WTC11 (cell line): Measurements from ENCODE around the gene CNOT6. TPM values are rescaled to one million over a fixed set of nuclear protein-coding genes. Genes with fewer than 3 reads are reported as not detected.

Experiments
- ATAC-seq: fragments of 200-7000 bp; cut with Tn5 transposase; 2 replicates; pipeline ENCODE4 v1.10.0; 2021; ENCODE audit warnings: mild to moderate bottlenecking, moderate library complexity
- CTCF ChIA-PET: fragments of 300-600 bp; sonication (Branson Sonifier 250); formaldehyde crosslinking; loops from one replicate; lab custom pipeline; 2021; ENCODE audit warnings: antibody characterized with exemption; lab: Charles Lee
- POLR2A ChIA-PET: fragments of 350-600 bp; sonication (Branson Sonifier 250); formaldehyde crosslinking; loops from one replicate; lab custom pipeline; 2021; ENCODE audit warnings: antibody characterized with exemption; lab: Charles Lee
- DNase-seq: peaks from one replicate; pipeline ENCODE4 v3.0.0; 2021; ENCODE audit warnings: low spot score
- H3K27ac Mint-ChIP-seq: 2 replicates; pipeline ENCODE4 v1.8.0; 2021; ENCODE audit warnings: mixed read lengths
- H3K27me3 Mint-ChIP-seq: 2 replicates; pipeline ENCODE4 v1.8.0; 2021; ENCODE audit warnings: low read depth, mild to moderate bottlenecking, moderate library complexity, mixed read lengths
- H3K36me3 Mint-ChIP-seq: 2 replicates; pipeline ENCODE4 v1.8.0; 2021; ENCODE audit warnings: mixed read lengths
- H3K4me1 Mint-ChIP-seq: 2 replicates; pipeline ENCODE4 v1.8.0; 2022; ENCODE audit warnings: mixed read lengths
- H3K4me3 Mint-ChIP-seq: 2 replicates; pipeline ENCODE4 v1.8.0; 2021; ENCODE audit warnings: mild to moderate bottlenecking, moderate library complexity, mixed read lengths
- H3K9me3 Mint-ChIP-seq: 2 replicates; pipeline ENCODE4 v1.8.0; 2021; ENCODE audit warnings: mixed read lengths
- CREB1 ChIP-seq: sonication (generic); formaldehyde crosslinking; IDR thresholded peaks from 2 replicates; pipeline ENCODE4 v1.8.0; 2023; ENCODE audit warnings: mild to moderate bottlenecking, missing genetic modification reagents
- CREM ChIP-seq: sonication (generic); formaldehyde crosslinking; IDR thresholded peaks from 2 replicates; pipeline ENCODE4 v1.8.1; 2022; ENCODE audit warnings: mild to moderate bottlenecking, missing genetic modification reagents, moderate library complexity
- ELF4 ChIP-seq: sonication (generic); formaldehyde crosslinking; IDR thresholded peaks from 2 replicates; pipeline ENCODE4 v1.8.1; 2022; ENCODE audit warnings: low read depth, mild to moderate bottlenecking, moderate library complexity, missing genetic modification reagents
- PRRX2 ChIP-seq: fragments of 250-450 bp; sonication (Bioruptor Pico); IDR thresholded peaks from 2 replicates; pipeline ENCODE4 v1.8.0; 2021; ENCODE audit warnings: mild to moderate bottlenecking
- ZBTB21 ChIP-seq: sonication (generic); formaldehyde crosslinking; IDR thresholded peaks from 2 replicates; pipeline ENCODE4 v1.8.1; 2023; ENCODE audit warnings: mild to moderate bottlenecking, missing genetic modification reagents, borderline replicate concordance
- ZNF317 ChIP-seq: sonication (generic); formaldehyde crosslinking; IDR thresholded peaks from 2 replicates; pipeline ENCODE4 v1.8.1; 2023; ENCODE audit warnings: low read depth, mild to moderate bottlenecking, moderate library complexity, missing genetic modification reagents, borderline replicate concordance
- ZNF423 ChIP-seq: fragments of 250-450 bp; sonication (Bioruptor Pico); IDR thresholded peaks from 2 replicates; pipeline ENCODE4 v2.1.2; 2022; ENCODE audit warnings: mild to moderate bottlenecking, moderate library complexity
- ZNF671 ChIP-seq: fragments of 250-450 bp; sonication (Bioruptor Pico); IDR thresholded peaks from 2 replicates; pipeline ENCODE4 v1.8.0; 2021; ENCODE audit warnings: mild to moderate bottlenecking
- total RNA-seq: library from RNA; stranded (reverse); gene quantifications from 3 replicates; pipeline ENCODE4 v1.2.3, GENCODE V29; 2021
- TF ChIP-seq, protein P1 (sequence below): sonication (generic); formaldehyde crosslinking; IDR thresholded peaks from 2 replicates; pipeline ENCODE4 v1.8.1; 2022; ENCODE audit warnings: missing genetic modification reagents, borderline replicate concordance
- TF ChIP-seq, protein P2 (sequence below): fragments of 250-450 bp; sonication (Bioruptor Pico); IDR thresholded peaks from 2 replicates; pipeline ENCODE4 v1.9.0; 2021; ENCODE audit warnings: mild to moderate bottlenecking, borderline replicate concordance
- TF ChIP-seq, protein P3 (sequence below): sonication (generic); formaldehyde crosslinking; IDR thresholded peaks from 2 replicates; pipeline ENCODE4 v1.8.0; 2022; ENCODE audit warnings: mild to moderate bottlenecking, missing genetic modification reagents
- TF ChIP-seq, protein P4 (sequence below): sonication (generic); formaldehyde crosslinking; IDR thresholded peaks from 2 replicates; pipeline ENCODE4 v1.8.0; 2022; ENCODE audit warnings: mild to moderate bottlenecking, missing genetic modification reagents
- TF ChIP-seq, protein P5 (sequence below): sonication (generic); formaldehyde crosslinking; IDR thresholded peaks from 2 replicates; pipeline ENCODE4 v1.8.1; 2023; ENCODE audit warnings: mild to moderate bottlenecking, missing genetic modification reagents, borderline replicate concordance
- TF ChIP-seq, protein P6 (sequence below): sonication (generic); formaldehyde crosslinking; IDR thresholded peaks from 2 replicates; pipeline ENCODE4 v1.8.1; 2022; ENCODE audit warnings: low read depth, missing genetic modification reagents, borderline replicate concordance
- TF ChIP-seq, protein P7 (sequence below): sonication (generic); formaldehyde crosslinking; IDR thresholded peaks from 2 replicates; pipeline ENCODE4 v1.8.1; 2023; ENCODE audit warnings: mild to moderate bottlenecking, missing genetic modification reagents, moderate library complexity
- TF ChIP-seq, protein P8 (sequence below): sonication (generic); formaldehyde crosslinking; IDR thresholded peaks from 2 replicates; pipeline ENCODE4 v1.8.1; 2023; ENCODE audit warnings: mild to moderate bottlenecking, missing genetic modification reagents
- TF ChIP-seq, protein P9 (sequence below): fragments of 250-450 bp; sonication (Bioruptor Pico); conservative IDR thresholded peaks from 2 replicates; pipeline ENCODE4 v1.9.0; 2021; ENCODE audit warnings: mild to moderate bottlenecking

The CNOT6 gene
- total RNA-seq, 1 experiment from 2014 or later = 41.0 TPM

DNA sequence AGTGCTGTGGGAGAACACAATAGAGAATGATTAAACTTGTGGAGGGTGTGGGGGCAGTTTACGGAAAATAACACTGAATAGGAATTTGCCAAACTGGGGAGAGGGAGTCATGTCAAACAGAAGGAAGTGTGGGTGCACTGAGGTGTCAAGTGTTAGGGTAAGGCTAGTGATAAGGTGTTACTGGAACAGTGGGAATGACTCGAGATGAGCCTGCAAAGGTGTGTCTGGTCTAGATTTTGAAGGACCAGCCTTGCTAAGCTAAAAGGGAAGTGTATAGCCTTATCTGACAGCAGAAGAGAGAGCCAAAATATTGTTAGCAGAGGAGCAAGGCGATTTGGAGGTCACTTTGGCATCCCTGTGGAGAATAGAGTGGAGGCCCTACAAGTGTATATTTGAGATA lies 4.2 kb downstream of the CNOT6 start (continued):
- TF ChIP-seq, protein P1, sequence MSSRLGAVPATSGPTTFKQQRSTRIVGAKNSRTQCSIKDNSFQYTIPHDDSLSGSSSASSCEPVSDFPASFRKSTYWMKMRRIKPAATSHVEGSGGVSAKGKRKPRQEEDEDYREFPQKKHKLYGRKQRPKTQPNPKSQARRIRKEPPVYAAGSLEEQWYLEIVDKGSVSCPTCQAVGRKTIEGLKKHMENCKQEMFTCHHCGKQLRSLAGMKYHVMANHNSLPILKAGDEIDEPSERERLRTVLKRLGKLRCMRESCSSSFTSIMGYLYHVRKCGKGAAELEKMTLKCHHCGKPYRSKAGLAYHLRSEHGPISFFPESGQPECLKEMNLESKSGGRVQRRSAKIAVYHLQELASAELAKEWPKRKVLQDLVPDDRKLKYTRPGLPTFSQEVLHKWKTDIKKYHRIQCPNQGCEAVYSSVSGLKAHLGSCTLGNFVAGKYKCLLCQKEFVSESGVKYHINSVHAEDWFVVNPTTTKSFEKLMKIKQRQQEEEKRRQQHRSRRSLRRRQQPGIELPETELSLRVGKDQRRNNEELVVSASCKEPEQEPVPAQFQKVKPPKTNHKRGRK = no peak
- TF ChIP-seq ZNF671 (no peak), ZBTB21 (no peak)
- TF ChIP-seq, protein P2, sequence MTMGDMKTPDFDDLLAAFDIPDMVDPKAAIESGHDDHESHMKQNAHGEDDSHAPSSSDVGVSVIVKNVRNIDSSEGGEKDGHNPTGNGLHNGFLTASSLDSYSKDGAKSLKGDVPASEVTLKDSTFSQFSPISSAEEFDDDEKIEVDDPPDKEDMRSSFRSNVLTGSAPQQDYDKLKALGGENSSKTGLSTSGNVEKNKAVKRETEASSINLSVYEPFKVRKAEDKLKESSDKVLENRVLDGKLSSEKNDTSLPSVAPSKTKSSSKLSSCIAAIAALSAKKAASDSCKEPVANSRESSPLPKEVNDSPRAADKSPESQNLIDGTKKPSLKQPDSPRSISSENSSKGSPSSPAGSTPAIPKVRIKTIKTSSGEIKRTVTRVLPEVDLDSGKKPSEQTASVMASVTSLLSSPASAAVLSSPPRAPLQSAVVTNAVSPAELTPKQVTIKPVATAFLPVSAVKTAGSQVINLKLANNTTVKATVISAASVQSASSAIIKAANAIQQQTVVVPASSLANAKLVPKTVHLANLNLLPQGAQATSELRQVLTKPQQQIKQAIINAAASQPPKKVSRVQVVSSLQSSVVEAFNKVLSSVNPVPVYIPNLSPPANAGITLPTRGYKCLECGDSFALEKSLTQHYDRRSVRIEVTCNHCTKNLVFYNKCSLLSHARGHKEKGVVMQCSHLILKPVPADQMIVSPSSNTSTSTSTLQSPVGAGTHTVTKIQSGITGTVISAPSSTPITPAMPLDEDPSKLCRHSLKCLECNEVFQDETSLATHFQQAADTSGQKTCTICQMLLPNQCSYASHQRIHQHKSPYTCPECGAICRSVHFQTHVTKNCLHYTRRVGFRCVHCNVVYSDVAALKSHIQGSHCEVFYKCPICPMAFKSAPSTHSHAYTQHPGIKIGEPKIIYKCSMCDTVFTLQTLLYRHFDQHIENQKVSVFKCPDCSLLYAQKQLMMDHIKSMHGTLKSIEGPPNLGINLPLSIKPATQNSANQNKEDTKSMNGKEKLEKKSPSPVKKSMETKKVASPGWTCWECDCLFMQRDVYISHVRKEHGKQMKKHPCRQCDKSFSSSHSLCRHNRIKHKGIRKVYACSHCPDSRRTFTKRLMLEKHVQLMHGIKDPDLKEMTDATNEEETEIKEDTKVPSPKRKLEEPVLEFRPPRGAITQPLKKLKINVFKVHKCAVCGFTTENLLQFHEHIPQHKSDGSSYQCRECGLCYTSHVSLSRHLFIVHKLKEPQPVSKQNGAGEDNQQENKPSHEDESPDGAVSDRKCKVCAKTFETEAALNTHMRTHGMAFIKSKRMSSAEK (CRISPR knock-in tag) = no peak

DNA sequence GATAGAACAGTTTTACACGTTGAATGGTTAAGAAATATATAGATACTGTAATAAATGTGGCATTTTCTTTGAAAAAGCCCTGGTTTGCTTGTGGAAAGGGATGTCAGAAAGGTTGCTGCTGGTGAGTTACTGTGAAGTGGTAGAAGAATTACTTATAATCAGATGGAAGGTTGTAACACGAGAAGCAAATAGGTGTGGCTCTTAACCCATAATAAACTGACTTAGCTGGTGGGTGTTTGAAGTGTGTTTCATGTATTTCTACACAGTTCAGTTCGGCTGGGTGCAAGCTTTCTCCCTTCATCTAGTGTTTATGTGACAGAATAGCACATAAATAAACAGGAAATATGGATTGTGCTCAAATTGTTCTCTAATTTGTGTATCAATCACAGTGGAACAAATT lies 5.5 kb downstream of the CNOT6 start:
- no peak for ATAC-seq
- DNase-seq = no peak
- Mint-ChIP-seq H3K4me3 (no peak overlapping the region), H3K4me1 (peaks cover 26% of the 10 kb centered on the region), H3K36me3 (peaks cover 26% of the 10 kb centered on the region), H3K27ac (no peak overlapping the region), H3K27me3 (no peaks in the 10 kb centered on the region), H3K9me3 (no peaks in the 10 kb centered on the region)
- ChIA-PET POLR2A (no interaction called here), CTCF (interaction anchor here (1.0 kb wide), 1 partner anchor 16 kb away, joined by 3 read pairs; no protein-coding TSS in a partner anchor)
- TF ChIP-seq, protein P3, sequence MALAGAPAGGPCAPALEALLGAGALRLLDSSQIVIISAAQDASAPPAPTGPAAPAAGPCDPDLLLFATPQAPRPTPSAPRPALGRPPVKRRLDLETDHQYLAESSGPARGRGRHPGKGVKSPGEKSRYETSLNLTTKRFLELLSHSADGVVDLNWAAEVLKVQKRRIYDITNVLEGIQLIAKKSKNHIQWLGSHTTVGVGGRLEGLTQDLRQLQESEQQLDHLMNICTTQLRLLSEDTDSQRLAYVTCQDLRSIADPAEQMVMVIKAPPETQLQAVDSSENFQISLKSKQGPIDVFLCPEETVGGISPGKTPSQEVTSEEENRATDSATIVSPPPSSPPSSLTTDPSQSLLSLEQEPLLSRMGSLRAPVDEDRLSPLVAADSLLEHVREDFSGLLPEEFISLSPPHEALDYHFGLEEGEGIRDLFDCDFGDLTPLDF = no peak
- no peak for TF ChIP-seq PRRX2 (CRISPR knock-in tag)
- TF ChIP-seq ZNF317 (CRISPR knock-in tag) = no peak
- no peak for TF ChIP-seq CREB1 (CRISPR knock-in tag)
- TF ChIP-seq, protein P4, sequence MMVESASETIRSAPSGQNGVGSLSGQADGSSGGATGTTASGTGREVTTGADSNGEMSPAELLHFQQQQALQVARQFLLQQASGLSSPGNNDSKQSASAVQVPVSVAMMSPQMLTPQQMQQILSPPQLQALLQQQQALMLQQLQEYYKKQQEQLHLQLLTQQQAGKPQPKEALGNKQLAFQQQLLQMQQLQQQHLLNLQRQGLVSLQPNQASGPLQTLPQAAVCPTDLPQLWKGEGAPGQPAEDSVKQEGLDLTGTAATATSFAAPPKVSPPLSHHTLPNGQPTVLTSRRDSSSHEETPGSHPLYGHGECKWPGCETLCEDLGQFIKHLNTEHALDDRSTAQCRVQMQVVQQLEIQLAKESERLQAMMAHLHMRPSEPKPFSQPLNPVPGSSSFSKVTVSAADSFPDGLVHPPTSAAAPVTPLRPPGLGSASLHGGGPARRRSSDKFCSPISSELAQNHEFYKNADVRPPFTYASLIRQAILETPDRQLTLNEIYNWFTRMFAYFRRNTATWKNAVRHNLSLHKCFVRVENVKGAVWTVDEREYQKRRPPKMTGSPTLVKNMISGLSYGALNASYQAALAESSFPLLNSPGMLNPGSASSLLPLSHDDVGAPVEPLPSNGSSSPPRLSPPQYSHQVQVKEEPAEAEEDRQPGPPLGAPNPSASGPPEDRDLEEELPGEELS (CRISPR knock-in tag) = no peak
- TF ChIP-seq, protein P5, sequence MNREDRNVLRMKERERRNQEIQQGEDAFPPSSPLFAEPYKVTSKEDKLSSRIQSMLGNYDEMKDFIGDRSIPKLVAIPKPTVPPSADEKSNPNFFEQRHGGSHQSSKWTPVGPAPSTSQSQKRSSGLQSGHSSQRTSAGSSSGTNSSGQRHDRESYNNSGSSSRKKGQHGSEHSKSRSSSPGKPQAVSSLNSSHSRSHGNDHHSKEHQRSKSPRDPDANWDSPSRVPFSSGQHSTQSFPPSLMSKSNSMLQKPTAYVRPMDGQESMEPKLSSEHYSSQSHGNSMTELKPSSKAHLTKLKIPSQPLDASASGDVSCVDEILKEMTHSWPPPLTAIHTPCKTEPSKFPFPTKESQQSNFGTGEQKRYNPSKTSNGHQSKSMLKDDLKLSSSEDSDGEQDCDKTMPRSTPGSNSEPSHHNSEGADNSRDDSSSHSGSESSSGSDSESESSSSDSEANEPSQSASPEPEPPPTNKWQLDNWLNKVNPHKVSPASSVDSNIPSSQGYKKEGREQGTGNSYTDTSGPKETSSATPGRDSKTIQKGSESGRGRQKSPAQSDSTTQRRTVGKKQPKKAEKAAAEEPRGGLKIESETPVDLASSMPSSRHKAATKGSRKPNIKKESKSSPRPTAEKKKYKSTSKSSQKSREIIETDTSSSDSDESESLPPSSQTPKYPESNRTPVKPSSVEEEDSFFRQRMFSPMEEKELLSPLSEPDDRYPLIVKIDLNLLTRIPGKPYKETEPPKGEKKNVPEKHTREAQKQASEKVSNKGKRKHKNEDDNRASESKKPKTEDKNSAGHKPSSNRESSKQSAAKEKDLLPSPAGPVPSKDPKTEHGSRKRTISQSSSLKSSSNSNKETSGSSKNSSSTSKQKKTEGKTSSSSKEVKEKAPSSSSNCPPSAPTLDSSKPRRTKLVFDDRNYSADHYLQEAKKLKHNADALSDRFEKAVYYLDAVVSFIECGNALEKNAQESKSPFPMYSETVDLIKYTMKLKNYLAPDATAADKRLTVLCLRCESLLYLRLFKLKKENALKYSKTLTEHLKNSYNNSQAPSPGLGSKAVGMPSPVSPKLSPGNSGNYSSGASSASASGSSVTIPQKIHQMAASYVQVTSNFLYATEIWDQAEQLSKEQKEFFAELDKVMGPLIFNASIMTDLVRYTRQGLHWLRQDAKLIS (CRISPR knock-in tag) = no peak
- TF ChIP-seq, protein P6, sequence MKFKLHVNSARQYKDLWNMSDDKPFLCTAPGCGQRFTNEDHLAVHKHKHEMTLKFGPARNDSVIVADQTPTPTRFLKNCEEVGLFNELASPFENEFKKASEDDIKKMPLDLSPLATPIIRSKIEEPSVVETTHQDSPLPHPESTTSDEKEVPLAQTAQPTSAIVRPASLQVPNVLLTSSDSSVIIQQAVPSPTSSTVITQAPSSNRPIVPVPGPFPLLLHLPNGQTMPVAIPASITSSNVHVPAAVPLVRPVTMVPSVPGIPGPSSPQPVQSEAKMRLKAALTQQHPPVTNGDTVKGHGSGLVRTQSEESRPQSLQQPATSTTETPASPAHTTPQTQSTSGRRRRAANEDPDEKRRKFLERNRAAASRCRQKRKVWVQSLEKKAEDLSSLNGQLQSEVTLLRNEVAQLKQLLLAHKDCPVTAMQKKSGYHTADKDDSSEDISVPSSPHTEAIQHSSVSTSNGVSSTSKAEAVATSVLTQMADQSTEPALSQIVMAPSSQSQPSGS = no peak
- TF ChIP-seq, protein P7, sequence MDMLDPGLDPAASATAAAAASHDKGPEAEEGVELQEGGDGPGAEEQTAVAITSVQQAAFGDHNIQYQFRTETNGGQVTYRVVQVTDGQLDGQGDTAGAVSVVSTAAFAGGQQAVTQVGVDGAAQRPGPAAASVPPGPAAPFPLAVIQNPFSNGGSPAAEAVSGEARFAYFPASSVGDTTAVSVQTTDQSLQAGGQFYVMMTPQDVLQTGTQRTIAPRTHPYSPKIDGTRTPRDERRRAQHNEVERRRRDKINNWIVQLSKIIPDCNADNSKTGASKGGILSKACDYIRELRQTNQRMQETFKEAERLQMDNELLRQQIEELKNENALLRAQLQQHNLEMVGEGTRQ (CRISPR knock-in tag) = no peak
- no peak for TF ChIP-seq CREM (CRISPR knock-in tag)
- TF ChIP-seq, protein P8, sequence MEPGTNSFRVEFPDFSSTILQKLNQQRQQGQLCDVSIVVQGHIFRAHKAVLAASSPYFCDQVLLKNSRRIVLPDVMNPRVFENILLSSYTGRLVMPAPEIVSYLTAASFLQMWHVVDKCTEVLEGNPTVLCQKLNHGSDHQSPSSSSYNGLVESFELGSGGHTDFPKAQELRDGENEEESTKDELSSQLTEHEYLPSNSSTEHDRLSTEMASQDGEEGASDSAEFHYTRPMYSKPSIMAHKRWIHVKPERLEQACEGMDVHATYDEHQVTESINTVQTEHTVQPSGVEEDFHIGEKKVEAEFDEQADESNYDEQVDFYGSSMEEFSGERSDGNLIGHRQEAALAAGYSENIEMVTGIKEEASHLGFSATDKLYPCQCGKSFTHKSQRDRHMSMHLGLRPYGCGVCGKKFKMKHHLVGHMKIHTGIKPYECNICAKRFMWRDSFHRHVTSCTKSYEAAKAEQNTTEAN (CRISPR knock-in tag) = no peak
- TF ChIP-seq ZNF423 = no peak
- no peak for TF ChIP-seq ELF4 (CRISPR knock-in tag)
- TF ChIP-seq, protein P9, sequence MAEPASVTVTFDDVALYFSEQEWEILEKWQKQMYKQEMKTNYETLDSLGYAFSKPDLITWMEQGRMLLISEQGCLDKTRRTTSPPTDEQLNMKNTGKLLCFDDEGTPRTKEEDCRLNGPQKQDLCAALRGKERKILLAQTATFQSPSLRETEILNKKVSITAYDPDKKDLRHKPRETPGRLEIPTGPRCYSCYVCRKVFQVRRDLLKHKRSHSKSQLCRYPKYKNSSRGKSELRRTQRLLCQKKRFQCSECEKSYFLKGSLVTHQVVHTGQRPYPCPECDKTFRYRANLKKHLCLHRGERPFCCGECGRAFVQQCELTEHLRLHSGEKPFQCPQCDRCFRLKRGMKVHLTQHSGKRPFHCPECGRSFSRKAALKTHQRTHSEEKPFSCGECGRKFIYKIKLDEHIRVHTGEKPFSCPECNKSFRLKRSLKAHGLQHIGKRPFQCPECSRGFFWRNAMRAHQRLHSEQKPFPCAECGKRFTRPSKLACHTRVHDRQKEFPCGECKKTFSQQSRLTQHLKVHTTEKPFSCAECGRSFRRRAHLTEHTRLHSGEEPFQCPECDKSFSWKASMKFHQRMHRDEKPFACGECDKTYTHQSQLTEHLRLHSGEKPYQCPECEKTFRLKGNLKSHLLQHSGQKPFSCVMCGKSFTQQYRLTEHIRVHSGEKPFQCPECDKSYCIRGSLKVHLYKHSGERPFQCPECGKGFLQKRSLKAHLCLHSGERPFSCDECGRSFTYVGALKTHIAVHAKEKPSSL (CRISPR knock-in tag) = no peak
